Osteoblast (primary cell): ENCODE measurements around the gene CCNA2. TPM values are rescaled to one million over a fixed set of nuclear protein-coding genes. Genes with fewer than 3 reads are reported as not detected.
A peak's percentile ranks its signal among the peaks of the same experiment; 100 is the strongest.

Experiments
- DNase-seq: peaks from one replicate; pipeline ENCODE4 v3.0.0; 2011; ENCODE audit warnings: low spot score, mixed read lengths; ENCODE audit not compliant: insufficient read length; ENCODE audit errors: missing footprints
- H2AFZ ChIP-seq: 2 replicates; pipeline ENCODE4 v1.6.0; 2011; ENCODE audit warnings: mild to moderate bottlenecking, low read length
- H3K27ac ChIP-seq: 2 replicates; pipeline ENCODE4 v1.5.1; 2011; ENCODE audit warnings: mild to moderate bottlenecking, low read depth, low read length, moderate library complexity
- H3K27me3 ChIP-seq: 2 replicates; pipeline ENCODE4 v1.6.0; 2012; ENCODE audit warnings: mild to moderate bottlenecking, control low read depth, inconsistent platforms, low read length, moderate library complexity; ENCODE audit not compliant: insufficient read depth
- H3K36me3 ChIP-seq: 2 replicates; pipeline ENCODE4 v1.5.1; 2011; ENCODE audit warnings: mild to moderate bottlenecking, low read length, control low read depth, moderate library complexity; ENCODE audit not compliant: insufficient read depth
- H3K4me1 ChIP-seq: 2 replicates; pipeline ENCODE4 v1.5.1; 2011; ENCODE audit warnings: mild to moderate bottlenecking, low read length, control low read depth, moderate library complexity; ENCODE audit not compliant: insufficient read depth
- H3K4me2 ChIP-seq: 2 replicates; pipeline ENCODE4 v1.6.0; 2011; ENCODE audit warnings: mild to moderate bottlenecking, low read length; ENCODE audit not compliant: insufficient read depth
- H3K4me3 ChIP-seq: fragments of 200-600 bp; sonication (generic); 3 replicates; pipeline ENCODE4 v1.5.1; 2012; ENCODE audit warnings: mild to moderate bottlenecking, low read length, inconsistent platforms; ENCODE audit not compliant: insufficient read depth
- H3K79me2 ChIP-seq: 2 replicates; pipeline ENCODE4 v1.6.0; 2012; ENCODE audit warnings: mild to moderate bottlenecking, low read length, control low read depth, inconsistent platforms; ENCODE audit not compliant: insufficient read depth
- H3K9me3 ChIP-seq: 2 replicates; pipeline ENCODE4 v1.5.1; 2011; ENCODE audit warnings: low read depth, low read length, control low read depth
- H4K20me1 ChIP-seq: 2 replicates; pipeline ENCODE4 v1.6.0; 2012; ENCODE audit warnings: mild to moderate bottlenecking, low read length, control low read depth; ENCODE audit not compliant: insufficient read depth
- total RNA-seq: library from RNA; depleted of rRNA; stranded (reverse); fragments of >200 nt; gene quantifications from 2 replicates; pipeline ENCODE4 v1.2.3, GENCODE V29; 2012
- TF ChIP-seq, protein P1 (sequence below): IDR thresholded peaks from 2 replicates; pipeline ENCODE4 v1.5.1; 2011; ENCODE audit warnings: mild to moderate bottlenecking, low read depth, low read length, moderate library complexity; ENCODE audit errors: extremely low read depth

The CCNA2 gene
- total RNA-seq, 1 donor: 8.7 TPM

DNA sequence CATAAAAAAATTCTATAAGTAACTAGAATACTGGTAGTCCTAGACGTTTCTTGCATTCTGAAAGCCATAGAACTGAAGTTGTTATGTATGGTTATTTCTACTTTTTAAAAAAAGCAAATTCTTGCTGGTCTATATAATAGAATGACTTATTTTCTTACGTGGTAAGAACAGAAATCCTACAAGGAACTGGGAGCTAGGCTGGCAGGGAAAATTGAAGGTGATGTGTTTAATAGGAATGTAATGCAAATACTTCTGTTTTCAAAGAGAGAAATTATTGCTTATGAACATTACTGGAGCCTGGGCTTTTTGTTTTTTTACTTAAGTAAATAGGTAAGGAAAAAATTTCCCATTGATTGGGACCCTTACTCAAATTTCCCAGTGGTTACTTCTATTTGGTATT is 8.9 kb downstream of the CCNA2 start:
- Histone ChIP-seq H3K27me3 (no peaks in the 10 kb centered on the region), H3K4me2 (no peak overlapping the region), H2AFZ (no peak overlapping the region), H3K79me2 (peaks cover 20% of the 10 kb centered on the region), H3K9me3 (no peaks in the 10 kb centered on the region), H3K4me3 (no peak overlapping the region), H3K36me3 (peaks cover 75% of the 10 kb centered on the region), H3K27ac (no peak overlapping the region), H3K4me1 (peaks cover 7% of the 10 kb centered on the region), H4K20me1 (no peaks in the 10 kb centered on the region)
- DNase-seq: peak; percentile 57
- TF ChIP-seq, protein P1, sequence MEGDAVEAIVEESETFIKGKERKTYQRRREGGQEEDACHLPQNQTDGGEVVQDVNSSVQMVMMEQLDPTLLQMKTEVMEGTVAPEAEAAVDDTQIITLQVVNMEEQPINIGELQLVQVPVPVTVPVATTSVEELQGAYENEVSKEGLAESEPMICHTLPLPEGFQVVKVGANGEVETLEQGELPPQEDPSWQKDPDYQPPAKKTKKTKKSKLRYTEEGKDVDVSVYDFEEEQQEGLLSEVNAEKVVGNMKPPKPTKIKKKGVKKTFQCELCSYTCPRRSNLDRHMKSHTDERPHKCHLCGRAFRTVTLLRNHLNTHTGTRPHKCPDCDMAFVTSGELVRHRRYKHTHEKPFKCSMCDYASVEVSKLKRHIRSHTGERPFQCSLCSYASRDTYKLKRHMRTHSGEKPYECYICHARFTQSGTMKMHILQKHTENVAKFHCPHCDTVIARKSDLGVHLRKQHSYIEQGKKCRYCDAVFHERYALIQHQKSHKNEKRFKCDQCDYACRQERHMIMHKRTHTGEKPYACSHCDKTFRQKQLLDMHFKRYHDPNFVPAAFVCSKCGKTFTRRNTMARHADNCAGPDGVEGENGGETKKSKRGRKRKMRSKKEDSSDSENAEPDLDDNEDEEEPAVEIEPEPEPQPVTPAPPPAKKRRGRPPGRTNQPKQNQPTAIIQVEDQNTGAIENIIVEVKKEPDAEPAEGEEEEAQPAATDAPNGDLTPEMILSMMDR: no peak

DNA sequence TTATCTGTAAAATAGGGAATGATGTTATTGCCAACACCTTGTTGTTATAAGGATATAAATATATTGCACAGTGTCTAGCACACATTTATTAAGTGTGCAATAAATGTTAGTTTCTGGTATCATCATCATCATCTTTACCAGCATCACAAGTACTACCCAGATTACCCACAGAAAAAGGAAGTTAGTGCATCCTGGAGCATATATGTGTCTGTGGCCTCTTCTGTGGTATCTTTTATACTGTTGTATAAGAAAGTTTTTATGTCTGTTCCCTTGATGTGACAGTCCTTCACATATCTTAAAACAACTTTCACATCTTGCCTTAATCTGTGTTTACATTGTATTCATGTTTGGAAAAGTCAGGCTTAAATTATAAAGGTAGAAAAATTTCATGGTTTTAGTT is 12.6 kb downstream of the CCNA2 start:
- Histone ChIP-seq H3K27ac (no peak overlapping the region), H4K20me1 (no peaks in the 10 kb centered on the region), H3K27me3 (no peaks in the 10 kb centered on the region), H3K79me2 (peaks cover 3% of the 10 kb centered on the region), H3K4me3 (no peak overlapping the region), H3K9me3 (no peaks in the 10 kb centered on the region), H3K36me3 (peaks cover 78% of the 10 kb centered on the region), H3K4me1 (no peaks in the 10 kb centered on the region), H2AFZ (no peak overlapping the region), H3K4me2 (no peak overlapping the region)
- TF ChIP-seq, protein P1: no peak
- no peak for DNase-seq

DNA sequence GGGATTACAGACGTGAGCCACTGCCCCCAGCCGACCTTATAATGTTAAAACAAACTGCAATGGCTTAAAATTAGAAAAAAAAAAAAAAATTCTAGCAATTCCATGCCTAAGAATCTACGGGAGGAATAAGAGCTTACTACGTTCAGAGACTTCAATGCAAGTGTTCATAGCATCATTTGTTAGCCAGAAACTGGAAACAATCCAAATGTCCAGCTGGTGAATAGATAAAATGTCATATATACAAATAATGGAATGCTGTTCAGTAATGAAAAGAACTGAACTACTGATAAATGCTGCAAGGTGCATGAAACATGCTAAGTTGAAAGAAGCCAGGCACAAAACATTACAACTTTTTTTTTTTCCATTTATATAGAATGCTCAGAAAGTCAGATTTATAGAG is 17.3 kb downstream of the CCNA2 start:
- no peak for DNase-seq
- Histone ChIP-seq H2AFZ (no peak overlapping the region), H3K4me1 (peaks cover 9% of the 10 kb centered on the region), H3K79me2 (peaks cover 30% of the 10 kb centered on the region), H3K4me3 (no peak overlapping the region), H3K27ac (no peak overlapping the region), H3K9me3 (no peaks in the 10 kb centered on the region), H3K36me3 (peaks cover 79% of the 10 kb centered on the region), H3K4me2 (no peak overlapping the region), H3K27me3 (no peaks in the 10 kb centered on the region), H4K20me1 (no peaks in the 10 kb centered on the region)
- TF ChIP-seq, protein P1: no peak

DNA sequence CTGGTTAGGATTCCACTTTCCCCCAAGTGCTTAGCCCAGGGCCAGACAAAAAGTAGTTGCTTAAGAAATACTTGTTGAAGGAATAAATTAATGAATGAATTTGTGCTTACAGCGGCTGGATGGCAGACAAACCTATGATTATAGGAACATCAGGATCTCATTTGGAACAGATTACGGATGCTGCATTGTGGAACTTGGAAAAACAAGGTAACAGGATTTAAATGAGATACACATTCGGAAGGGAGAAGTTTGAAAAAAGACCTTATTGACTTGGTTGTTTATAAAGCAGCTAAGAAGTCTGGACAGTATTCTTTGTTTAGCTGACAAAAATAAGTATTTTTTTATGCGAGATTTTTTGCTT is 22.0 kb downstream of the CCNA2 start:
- Histone ChIP-seq H2AFZ (peak overlapping the region; percentile 98), H3K36me3 (peaks cover 43% of the 10 kb centered on the region), H3K79me2 (peaks cover 32% of the 10 kb centered on the region), H3K4me1 (peaks cover 16% of the 10 kb centered on the region), H3K4me2 (peak overlapping the region; percentile 86), H4K20me1 (no peaks in the 10 kb centered on the region), H3K27me3 (no peaks in the 10 kb centered on the region), H3K9me3 (no peaks in the 10 kb centered on the region), H3K4me3 (peak overlapping the region; percentile 90), H3K27ac (peak overlapping the region; percentile 96)
- no peak for DNase-seq
- TF ChIP-seq, protein P1: no peak
